GM19455 (cell line): ENCODE results near the gene SH2D1B.

ENCODE experiments used
- ATAC-seq: cut with Tn5 transposase; IDR thresholded peaks from one replicate; pipeline ENCODE4 v1.9.1; 2021; ENCODE audit not compliant: unreplicated experiment

The SH2D1B gene

GRCh38 chr1:162383516-162383915 is 28.4 kb downstream of the SH2D1B start:
- ATAC-seq: no peak

- no peak for ATAC-seq
Observed at GRCh38 chr1:162383091-162383490, 28.8 kb downstream of the SH2D1B start.

GRCh38 chr1:162381941-162382750 is 29.8 kb downstream of the SH2D1B start:
- no peak for ATAC-seq

GRCh38 chr1:162381383-162381782 is 30.6 kb downstream of the SH2D1B start, which contains the start of gene C1orf226:
Gene C1orf226 (plus strand): TSS chr1:162381728. CDS start chr1:162381902, 174 bp downstream.
- ATAC-seq: no peak

- no peak for ATAC-seq
Observed at GRCh38 chr1:162380061-162380846, 31.7 kb downstream of the SH2D1B start.

- ATAC-seq: no peak
Observed at GRCh38 chr1:162376691-162377090, 35.2 kb downstream of the SH2D1B start, which contains the start of gene SPATA46. Gene SPATA46 (minus strand): TSS chr1:162376854. CDS start chr1:162376790, 64 bp downstream.

GRCh38 chr1:162375463-162375862 is 36.5 kb downstream of the SH2D1B start:
- no peak for ATAC-seq

- ATAC-seq: no peak
Observed at GRCh38 chr1:162374406-162374805, 37.5 kb downstream of the SH2D1B start.

GRCh38 chr1:162373541-162374260 is 38.2 kb downstream of the SH2D1B start:
- ATAC-seq: no peak

- no peak for ATAC-seq
Observed at GRCh38 chr1:162373072-162373427, 38.9 kb downstream of the SH2D1B start.

- no peak for ATAC-seq
Observed at GRCh38 chr1:162372159-162373071, 39.5 kb downstream of the SH2D1B start.

- no peak for ATAC-seq
Observed at GRCh38 chr1:162371611-162372010, 40.3 kb downstream of the SH2D1B start.

GRCh38 chr1:162370721-162371120 is 41.2 kb downstream of the SH2D1B start:
- ATAC-seq: no peak

- no peak for ATAC-seq
Observed at GRCh38 chr1:162370161-162370560, 41.8 kb downstream of the SH2D1B start.

GRCh38 chr1:162369571-162369970 is 42.4 kb downstream of the SH2D1B start:
- ATAC-seq: no peak

GRCh38 chr1:162368451-162368850 is 43.5 kb downstream of the SH2D1B start:
- ATAC-seq: no peak

GRCh38 chr1:162367772-162368171 is 44.2 kb downstream of the SH2D1B start:
- no peak for ATAC-seq

GRCh38 chr1:162367073-162367472 is 44.9 kb downstream of the SH2D1B start:
- no peak for ATAC-seq

- ATAC-seq: no peak
Observed at GRCh38 chr1:162366671-162367070, 45.3 kb downstream of the SH2D1B start.

- no peak for ATAC-seq
Observed at GRCh38 chr1:162366149-162366548, 45.8 kb downstream of the SH2D1B start.
